MCF 10A (cell line): Measurements from ENCODE around the gene LRP3. TPM values are rescaled to one million over a fixed set of nuclear protein-coding genes. Genes with fewer than 3 reads are reported as not detected.

Experiments used
- BruUV-seq: library from RNA; stranded (reverse); fragments of 400-500 nt; replicated peaks from 2 replicates; lab custom pipeline; 2021; lab: Mats Ljungman, UMichigan
- CTCF ChIA-PET: fragments of 300-600 bp; sonication (Branson Sonifier 250); formaldehyde crosslinking; extraction: SDS; loops from one replicate; lab custom pipeline; 2021; ENCODE audit warnings: antibody characterized with exemption, inconsistent platforms; lab: Yijun Ruan, JAX
- POLR2A ChIA-PET: fragments of 300-600, 350-650 bp; sonication (Branson Sonifier 250); formaldehyde crosslinking; extraction: SDS; loops from one replicate; lab custom pipeline; 2020; ENCODE audit warnings: antibody characterized with exemption, inconsistent platforms; lab: Yijun Ruan, JAX
- DNase-seq: peaks from one replicate; pipeline ENCODE4 v3.0.0-alpha.2; 2018; ENCODE audit not compliant: unreplicated experiment
- H3K27ac Mint-ChIP-seq: one replicate; pipeline ENCODE4 v1.8.0; 2022; ENCODE audit warnings: mild to moderate bottlenecking, low read depth, mixed read lengths; ENCODE audit not compliant: unreplicated experiment
- H3K27me3 Mint-ChIP-seq: one replicate; pipeline ENCODE4 v1.8.0; 2022; ENCODE audit warnings: mixed read lengths; ENCODE audit not compliant: insufficient read depth, unreplicated experiment
- H3K36me3 Mint-ChIP-seq: one replicate; pipeline ENCODE4 v1.8.0; 2022; ENCODE audit warnings: mild to moderate bottlenecking, moderate library complexity, mixed read lengths; ENCODE audit not compliant: insufficient read depth, unreplicated experiment
- H3K4me1 Mint-ChIP-seq: one replicate; pipeline ENCODE4 v1.8.0; 2022; ENCODE audit warnings: mixed read lengths; ENCODE audit not compliant: insufficient read depth, unreplicated experiment
- H3K4me3 Mint-ChIP-seq: one replicate; pipeline ENCODE4 v1.8.0; 2022; ENCODE audit warnings: mild to moderate bottlenecking, moderate library complexity, mixed read lengths; ENCODE audit not compliant: unreplicated experiment
- H3K9me3 Mint-ChIP-seq: one replicate; pipeline ENCODE4 v1.8.0; 2022; ENCODE audit warnings: mixed read lengths; ENCODE audit not compliant: unreplicated experiment
- CTCF ChIP-seq: fragments of 200-600 bp; IDR thresholded peaks from one replicate; pipeline ENCODE4 v1.8.0; 2022; ENCODE audit warnings: antibody characterized with exemption, mild to moderate bottlenecking; ENCODE audit not compliant: unreplicated experiment
- intact Hi-C: fragments of 100-400 bp; cut with micrococcal nuclease; formaldehyde crosslinking; loops from 2 replicates; pipeline ENCODE4 v1.14.1; 2022
- total RNA-seq: library from RNA; stranded (reverse); gene quantifications from 2 replicates; pipeline ENCODE4 v1.2.3, GENCODE V29; 2022

Gene LRP3
- total RNA-seq, 1 experiment from 2014 or later, result 7.7 TPM

GRCh38 chr19:33202546-33203507 lies 8.7 kb downstream of the LRP3 start:
- H3K4me1 Mint-ChIP-seq, result no peaks in the 10 kb centered on the region
- ChIA-PET POLR2A (interaction anchor here (1.5 kb wide), 1 partner anchor 26 kb away, joined by 5 read pairs; no protein-coding TSS in a partner anchor), CTCF (interaction anchor here (0.5 to 1.6 kb wide), 3 partner anchors 14 to 760 kb away, joined by 3 to 6 read pairs (median 4); no protein-coding TSS in a partner anchor)
- no peaks in the 10 kb centered on the region for H3K36me3 Mint-ChIP-seq
- no TSS peak for BruUV-seq
- intact Hi-C loops, result no loop called here
- H3K27ac Mint-ChIP-seq, result no peak overlapping the region
- no peak for DNase-seq
- no peaks in the 10 kb centered on the region for H3K27me3 Mint-ChIP-seq
- TF ChIP-seq CTCF, result no peak
- H3K9me3 Mint-ChIP-seq, result no peaks in the 10 kb centered on the region
- no peak overlapping the region for H3K4me3 Mint-ChIP-seq

GRCh38 chr19:33203529-33203928 lies 9.4 kb downstream of the LRP3 start:
- H3K27me3 Mint-ChIP-seq, result no peaks in the 10 kb centered on the region
- H3K36me3 Mint-ChIP-seq, result no peaks in the 10 kb centered on the region
- TF ChIP-seq CTCF, result no peak
- intact Hi-C loops, result no loop called here
- no peak for DNase-seq
- H3K9me3 Mint-ChIP-seq, result no peaks in the 10 kb centered on the region
- CTCF ChIA-PET, result interaction anchor here (1.6 kb wide), 1 partner anchor 212 kb away, joined by 3 read pairs; no protein-coding TSS in a partner anchor
- no peak overlapping the region for H3K27ac Mint-ChIP-seq
- POLR2A ChIA-PET, result no interaction called here
- BruUV-seq, result no TSS peak
- H3K4me3 Mint-ChIP-seq, result no peak overlapping the region
- H3K4me1 Mint-ChIP-seq, result no peaks in the 10 kb centered on the region

DNA sequence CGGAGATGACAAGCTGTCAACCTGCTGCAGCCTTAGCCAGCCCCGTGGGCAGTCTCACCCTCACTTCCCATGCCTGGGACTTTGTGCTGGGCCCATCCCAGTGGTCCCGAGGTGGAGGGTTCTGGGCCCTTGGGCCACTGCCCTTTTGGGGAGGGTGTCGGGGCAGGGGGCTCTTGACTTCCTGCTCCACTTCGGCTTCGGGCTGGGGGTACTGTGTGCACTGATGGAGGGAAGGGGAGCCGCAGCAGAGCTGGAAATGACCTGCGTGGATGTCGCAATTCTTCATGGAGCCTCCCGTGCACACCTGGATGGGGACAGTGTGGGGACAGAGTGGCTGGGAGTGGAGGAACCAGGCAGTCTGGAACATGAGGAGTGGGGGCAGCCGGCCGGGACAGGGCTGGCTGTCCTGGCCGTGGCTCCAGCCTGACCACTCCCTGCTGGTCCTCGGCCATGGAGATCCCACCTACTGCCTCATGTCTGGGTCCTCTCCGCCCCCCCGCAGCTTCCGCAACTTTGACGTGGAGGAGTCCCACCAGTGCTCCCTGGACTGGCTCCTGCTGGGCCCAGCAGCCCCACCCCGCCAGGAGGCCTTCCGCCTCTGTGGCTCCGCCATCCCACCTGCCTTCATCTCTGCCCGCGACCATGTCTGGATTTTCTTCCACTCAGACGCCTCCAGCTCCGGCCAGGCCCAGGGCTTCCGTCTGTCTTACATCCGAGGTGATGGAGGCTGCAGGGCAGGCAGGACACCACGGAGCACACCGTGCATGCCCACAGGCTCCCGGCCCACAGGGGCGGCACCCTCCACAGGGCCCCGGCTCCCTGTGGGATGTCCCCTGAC lies 10.2 kb downstream of the LRP3 start:
- DNase-seq, result no peak
- H3K36me3 Mint-ChIP-seq, result no peaks in the 10 kb centered on the region
- POLR2A ChIA-PET, result no interaction called here
- H3K27me3 Mint-ChIP-seq, result no peaks in the 10 kb centered on the region
- H3K4me1 Mint-ChIP-seq, result no peaks in the 10 kb centered on the region
- TF ChIP-seq CTCF, result no peak
- CTCF ChIA-PET, result interaction anchor here (0.6 to 1.0 kb wide), 3 partner anchors 20 to 79 kb away, joined by 3 to 4 read pairs (median 3); no protein-coding TSS in a partner anchor
- no peak overlapping the region for H3K4me3 Mint-ChIP-seq
- intact Hi-C loops, result no loop called here
- BruUV-seq, result no TSS peak
- no peak overlapping the region for H3K27ac Mint-ChIP-seq
- H3K9me3 Mint-ChIP-seq, result no peaks in the 10 kb centered on the region
